ENCODE results near the gene MICAL2. TPM values are rescaled to one million over a fixed set of nuclear protein-coding genes. Genes with fewer than 3 reads are reported as not detected.

MICAL2 gene
- total RNA-seq, 1 experiment from 2014 or later: 37.4 TPM

- no peak for DNase-seq (ENCODE audit: low read depth, low spot score)
- H3K27me3 ChIP-seq (ENCODE audit: insufficient read depth, low read length): no peaks in the 10 kb centered on the region
- TF ChIP-seq EGR1 (IDR thresholded peaks at IDR 0.05; ENCODE audit: low read depth): no peak
- TF ChIP-seq SIN3A (IDR thresholded peaks at IDR 0.05; ENCODE audit: low read depth): no peak
- TF ChIP-seq ZFX (IDR thresholded peaks at IDR 0.05): no peak
- TF ChIP-seq EZH2 (IDR thresholded peaks at IDR 0.05): no peak
- no peak for TF ChIP-seq YY1 (IDR thresholded peaks at IDR 0.05; ENCODE audit: extremely low read depth, insufficient replicate concordance, low read depth, low read length)
- TF ChIP-seq POLR2AphosphoS5 (IDR thresholded peaks at IDR 0.05; ENCODE audit: low read depth, low read length): no peak
- H3K9me3 ChIP-seq (ENCODE audit: control insufficient read depth in 1 of 2, insufficient read depth in 1 of 2, low read depth in 1 of 2, low read length in 2 of 2): no peaks in the 10 kb centered on the region
- H3K27ac ChIP-seq (ENCODE audit: low read depth, low read length): no peak overlapping the region
- H3K9me2 ChIP-seq (ENCODE audit: insufficient read depth): no peaks in the 10 kb centered on the region
- ChIA-PET POLR2A (no interaction called here), RAD21 (ENCODE audit: low non-redundant PET in 1 of 2, low total read pairs in 2 of 2, uncharacterized antibody in 2 of 2, unreplicated experiment in 2 of 2) (interaction anchor here in 1 of 2 experiments (1.3 kb wide), 1 partner anchor 237 kb away, joined by 5 read pairs; no protein-coding TSS in a partner anchor), CTCF (interaction anchor here (0.7 to 5.7 kb wide), 3 partner anchors 196 to 238 kb away, joined by 3 to 104 read pairs (median 4); no protein-coding TSS in a partner anchor)
- no peak overlapping the region for H3K4me2 ChIP-seq (ENCODE audit: low read length)
- H3K9ac ChIP-seq (ENCODE audit: low read length): no peak overlapping the region
- no peak overlapping the region for H3K4me3 ChIP-seq (replicated peaks in 1 of 2; ENCODE audit: low read depth in 1 of 2, low read length in 2 of 2)
- no peak overlapping the region for H2AFZ ChIP-seq (ENCODE audit: low read depth, low read length, poor library complexity, severe bottlenecking)
- H3K36me3 ChIP-seq (ENCODE audit: control insufficient read depth in 1 of 2, insufficient read depth in 2 of 2, low read length in 2 of 2): no peaks in the 10 kb centered on the region
- no TSS peak for BruUV-seq (replicated peaks)
- no peaks in the 10 kb centered on the region for H3K79me2 ChIP-seq (ENCODE audit: insufficient read depth, low read length)
- no peak for ATAC-seq
- intact Hi-C loops (cut with micrococcal nuclease): loop anchor here (5.0 kb wide), 1 partner anchor 487 kb away; no protein-coding TSS in a partner anchor
- H4K20me1 ChIP-seq (ENCODE audit: insufficient read depth): no peaks in the 10 kb centered on the region
- peaks cover 25 to 50% of the 10 kb centered on the region in 2 experiments for H3K4me1 ChIP-seq (ENCODE audit: control insufficient read depth in 1 of 2, insufficient read depth in 2 of 2, low read length in 2 of 2)
These were observed 174.1 kb downstream of the MICAL2 start for GRCh38 chr11:12284316-12285050.

DNA sequence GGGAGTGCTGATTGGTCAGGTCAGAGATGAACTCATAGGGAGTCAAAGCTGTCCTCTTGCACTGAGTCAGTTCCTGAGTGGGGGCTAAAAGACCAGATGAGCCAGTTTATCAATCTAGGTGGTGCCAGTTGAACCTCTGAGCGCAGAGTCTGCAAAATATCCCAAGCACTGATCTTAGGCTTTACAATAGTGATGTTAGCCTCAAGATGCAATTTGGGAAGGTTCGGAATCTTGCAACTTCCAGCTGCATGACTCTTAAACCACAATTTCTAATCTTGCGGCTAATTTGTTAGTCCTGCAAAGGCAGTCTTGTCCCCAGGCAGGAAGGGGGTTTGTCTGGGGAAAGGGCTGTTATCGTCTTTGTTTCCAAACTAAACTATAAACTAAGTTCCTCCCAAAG is 174.7 kb downstream of the MICAL2 start:
- CTCF ChIA-PET: interaction anchor here (5.7 kb wide), 1 partner anchor 239 kb away, joined by 104 read pairs; no protein-coding TSS in a partner anchor
- no peak for ATAC-seq
- TF ChIP-seq YY1 (IDR thresholded peaks at IDR 0.05; ENCODE audit: extremely low read depth, insufficient replicate concordance, low read depth, low read length) (no peak), CBX3 (IDR thresholded peaks at IDR 0.05; ENCODE audit: low read depth) (no peak), POLR2AphosphoS5 (IDR thresholded peaks at IDR 0.05; ENCODE audit: low read depth, low read length) (no peak), EZH2 (IDR thresholded peaks at IDR 0.05) (no peak), CTCF (IDR thresholded peaks at IDR 0.05 in 2 of 3, conservative IDR thresholded peaks at IDR 0.05 in 1 of 3; ENCODE audit: borderline replicate concordance in 1 of 3, insufficient read depth in 1 of 3, low read depth in 2 of 3, low read length in 2 of 3) (no peak), SP1 (IDR thresholded peaks at IDR 0.05; ENCODE audit: low read depth) (no peak), ZNF274 (IDR thresholded peaks at IDR 0.05; ENCODE audit: low read depth, low read length) (no peak), ZFX (IDR thresholded peaks at IDR 0.05) (no peak), SRF (IDR thresholded peaks at IDR 0.05; ENCODE audit: low read depth) (no peak)
- TF ChIP-seq, protein P1, sequence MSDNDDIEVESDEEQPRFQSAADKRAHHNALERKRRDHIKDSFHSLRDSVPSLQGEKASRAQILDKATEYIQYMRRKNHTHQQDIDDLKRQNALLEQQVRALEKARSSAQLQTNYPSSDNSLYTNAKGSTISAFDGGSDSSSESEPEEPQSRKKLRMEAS (IDR thresholded peaks at IDR 0.05): no peak
- TF ChIP-seq, protein P2, sequence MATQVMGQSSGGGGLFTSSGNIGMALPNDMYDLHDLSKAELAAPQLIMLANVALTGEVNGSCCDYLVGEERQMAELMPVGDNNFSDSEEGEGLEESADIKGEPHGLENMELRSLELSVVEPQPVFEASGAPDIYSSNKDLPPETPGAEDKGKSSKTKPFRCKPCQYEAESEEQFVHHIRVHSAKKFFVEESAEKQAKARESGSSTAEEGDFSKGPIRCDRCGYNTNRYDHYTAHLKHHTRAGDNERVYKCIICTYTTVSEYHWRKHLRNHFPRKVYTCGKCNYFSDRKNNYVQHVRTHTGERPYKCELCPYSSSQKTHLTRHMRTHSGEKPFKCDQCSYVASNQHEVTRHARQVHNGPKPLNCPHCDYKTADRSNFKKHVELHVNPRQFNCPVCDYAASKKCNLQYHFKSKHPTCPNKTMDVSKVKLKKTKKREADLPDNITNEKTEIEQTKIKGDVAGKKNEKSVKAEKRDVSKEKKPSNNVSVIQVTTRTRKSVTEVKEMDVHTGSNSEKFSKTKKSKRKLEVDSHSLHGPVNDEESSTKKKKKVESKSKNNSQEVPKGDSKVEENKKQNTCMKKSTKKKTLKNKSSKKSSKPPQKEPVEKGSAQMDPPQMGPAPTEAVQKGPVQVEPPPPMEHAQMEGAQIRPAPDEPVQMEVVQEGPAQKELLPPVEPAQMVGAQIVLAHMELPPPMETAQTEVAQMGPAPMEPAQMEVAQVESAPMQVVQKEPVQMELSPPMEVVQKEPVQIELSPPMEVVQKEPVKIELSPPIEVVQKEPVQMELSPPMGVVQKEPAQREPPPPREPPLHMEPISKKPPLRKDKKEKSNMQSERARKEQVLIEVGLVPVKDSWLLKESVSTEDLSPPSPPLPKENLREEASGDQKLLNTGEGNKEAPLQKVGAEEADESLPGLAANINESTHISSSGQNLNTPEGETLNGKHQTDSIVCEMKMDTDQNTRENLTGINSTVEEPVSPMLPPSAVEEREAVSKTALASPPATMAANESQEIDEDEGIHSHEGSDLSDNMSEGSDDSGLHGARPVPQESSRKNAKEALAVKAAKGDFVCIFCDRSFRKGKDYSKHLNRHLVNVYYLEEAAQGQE (IDR thresholded peaks at IDR 0.05; ENCODE audit: low read depth): no peak

More for the DNA sequence above, 174.7 kb downstream of the MICAL2 start:
- Histone ChIP-seq H3K9ac (ENCODE audit: low read length) (no peak overlapping the region), H2AFZ (ENCODE audit: low read depth, low read length, poor library complexity, severe bottlenecking) (no peak overlapping the region), H3K27me3 (ENCODE audit: insufficient read depth, low read length) (no peaks in the 10 kb centered on the region), H3K4me3 (replicated peaks in 1 of 2; ENCODE audit: low read depth in 1 of 2, low read length in 2 of 2) (no peak overlapping the region), H3K27ac (ENCODE audit: low read depth, low read length) (no peak overlapping the region), H3K9me2 (ENCODE audit: insufficient read depth) (no peaks in the 10 kb centered on the region), H3K4me1 (ENCODE audit: control insufficient read depth in 1 of 2, insufficient read depth in 2 of 2, low read length in 2 of 2) (peaks cover 25 to 50% of the 10 kb centered on the region in 2 experiments), H4K20me1 (ENCODE audit: insufficient read depth) (no peaks in the 10 kb centered on the region), H3K36me3 (ENCODE audit: control insufficient read depth in 1 of 2, insufficient read depth in 2 of 2, low read length in 2 of 2) (no peaks in the 10 kb centered on the region), H3K4me2 (ENCODE audit: low read length) (no peak overlapping the region), H3K79me2 (ENCODE audit: insufficient read depth, low read length) (no peaks in the 10 kb centered on the region), H3K9me3 (ENCODE audit: control insufficient read depth in 1 of 2, insufficient read depth in 1 of 2, low read depth in 1 of 2, low read length in 2 of 2) (no peaks in the 10 kb centered on the region)
- no TSS peak for BruUV-seq (replicated peaks)
- intact Hi-C loops (cut with micrococcal nuclease): no loop called here
- RAD21 ChIA-PET (ENCODE audit: low non-redundant PET in 1 of 2, low total read pairs in 2 of 2, uncharacterized antibody in 2 of 2, unreplicated experiment in 2 of 2): interaction anchor here in 1 of 2 experiments (1.3 kb wide), 1 partner anchor 237 kb away, joined by 5 read pairs; no protein-coding TSS in a partner anchor
- POLR2A ChIA-PET: no interaction called here
- DNase-seq (ENCODE audit: low read depth, low spot score): no peak

All from HCT116 (cell line).